ENCODE measurements around the gene FAM89A. TPM values are rescaled to one million over a fixed set of nuclear protein-coding genes. Genes with fewer than 3 reads are reported as not detected.

The FAM89A gene
- total RNA-seq, 1 donor = 10.9 TPM

GRCh38 chr1:231063331-231063730 is 23.3 kb upstream of the FAM89A start:
- Histone ChIP-seq H3K4me1 (ENCODE audit: insufficient read depth, low read length) (no peaks in the 10 kb centered on the region), H3K4me3 (ENCODE audit: insufficient read depth, low read length) (no peak overlapping the region), H3K79me2 (ENCODE audit: insufficient read depth, low read length) (no peaks in the 10 kb centered on the region), H3K36me3 (ENCODE audit: insufficient read depth, low read length) (no peaks in the 10 kb centered on the region), H3K9me3 (ENCODE audit: low read depth, low read length) (no peaks in the 10 kb centered on the region), H2AFZ (ENCODE audit: low read length) (no peak overlapping the region), H3K27me3 (ENCODE audit: insufficient read depth, low read length) (no peaks in the 10 kb centered on the region), H3K4me2 (ENCODE audit: insufficient read depth, low read length) (no peak overlapping the region), H4K20me1 (ENCODE audit: insufficient read depth, low read length) (no peaks in the 10 kb centered on the region), H3K27ac (ENCODE audit: low read depth, low read length) (no peak overlapping the region)
- TF ChIP-seq CTCF (IDR thresholded peaks at IDR 0.05; ENCODE audit: extremely low read depth, low read depth, low read length) = no peak
- no peak for DNase-seq (ENCODE audit: insufficient read length, low spot score, missing footprints)

GRCh38 chr1:231062500-231063270 is 22.6 kb upstream of the FAM89A start:
- Histone ChIP-seq H3K27me3 (ENCODE audit: insufficient read depth, low read length) (no peaks in the 10 kb centered on the region), H3K27ac (ENCODE audit: low read depth, low read length) (no peak overlapping the region), H2AFZ (ENCODE audit: low read length) (no peak overlapping the region), H3K9me3 (ENCODE audit: low read depth, low read length) (no peaks in the 10 kb centered on the region), H4K20me1 (ENCODE audit: insufficient read depth, low read length) (no peaks in the 10 kb centered on the region), H3K79me2 (ENCODE audit: insufficient read depth, low read length) (no peaks in the 10 kb centered on the region), H3K36me3 (ENCODE audit: insufficient read depth, low read length) (no peaks in the 10 kb centered on the region), H3K4me1 (ENCODE audit: insufficient read depth, low read length) (no peaks in the 10 kb centered on the region), H3K4me3 (ENCODE audit: insufficient read depth, low read length) (no peak overlapping the region), H3K4me2 (ENCODE audit: insufficient read depth, low read length) (no peak overlapping the region)
- TF ChIP-seq CTCF (IDR thresholded peaks at IDR 0.05; ENCODE audit: extremely low read depth, low read depth, low read length) = no peak
- DNase-seq (ENCODE audit: insufficient read length, low spot score, missing footprints) = no peak

- H3K9me3 ChIP-seq (ENCODE audit: low read depth, low read length) = no peaks in the 10 kb centered on the region
- no peak overlapping the region for H3K4me2 ChIP-seq (ENCODE audit: insufficient read depth, low read length)
- H3K27ac ChIP-seq (ENCODE audit: low read depth, low read length) = no peak overlapping the region
- H3K4me1 ChIP-seq (ENCODE audit: insufficient read depth, low read length) = no peaks in the 10 kb centered on the region
- H3K79me2 ChIP-seq (ENCODE audit: insufficient read depth, low read length) = no peaks in the 10 kb centered on the region
- H3K4me3 ChIP-seq (ENCODE audit: insufficient read depth, low read length) = no peak overlapping the region
- no peaks in the 10 kb centered on the region for H3K27me3 ChIP-seq (ENCODE audit: insufficient read depth, low read length)
- no peaks in the 10 kb centered on the region for H3K36me3 ChIP-seq (ENCODE audit: insufficient read depth, low read length)
- DNase-seq (ENCODE audit: insufficient read length, low spot score, missing footprints) = no peak
- TF ChIP-seq CTCF (IDR thresholded peaks at IDR 0.05; ENCODE audit: extremely low read depth, low read depth, low read length) = no peak
- H2AFZ ChIP-seq (ENCODE audit: low read length) = no peak overlapping the region
- no peaks in the 10 kb centered on the region for H4K20me1 ChIP-seq (ENCODE audit: insufficient read depth, low read length)
Measured at GRCh38 chr1:231059566-231060193, 19.6 kb upstream of the FAM89A start.

GRCh38 chr1:231058416-231059109 is 18.5 kb upstream of the FAM89A start:
- TF ChIP-seq CTCF (IDR thresholded peaks at IDR 0.05; ENCODE audit: extremely low read depth, low read depth, low read length) = no peak
- H3K27ac ChIP-seq (ENCODE audit: low read depth, low read length) = no peak overlapping the region
- H3K9me3 ChIP-seq (ENCODE audit: low read depth, low read length) = no peaks in the 10 kb centered on the region
- no peak overlapping the region for H2AFZ ChIP-seq (ENCODE audit: low read length)
- no peak overlapping the region for H3K4me2 ChIP-seq (ENCODE audit: insufficient read depth, low read length)
- no peaks in the 10 kb centered on the region for H3K4me1 ChIP-seq (ENCODE audit: insufficient read depth, low read length)
- H3K27me3 ChIP-seq (ENCODE audit: insufficient read depth, low read length) = no peaks in the 10 kb centered on the region
- no peaks in the 10 kb centered on the region for H3K36me3 ChIP-seq (ENCODE audit: insufficient read depth, low read length)
- H4K20me1 ChIP-seq (ENCODE audit: insufficient read depth, low read length) = no peaks in the 10 kb centered on the region
- no peak overlapping the region for H3K4me3 ChIP-seq (ENCODE audit: insufficient read depth, low read length)
- no peaks in the 10 kb centered on the region for H3K79me2 ChIP-seq (ENCODE audit: insufficient read depth, low read length)
- no peak for DNase-seq (ENCODE audit: insufficient read length, low spot score, missing footprints)
